ENCODE measurements around the gene GXYLT2. TPM values are rescaled to one million over a fixed set of nuclear protein-coding genes. Genes with fewer than 3 reads are reported as not detected.

GXYLT2 gene
- total and polyA plus RNA-seq, 10 of the 15 experiments (the other 5 are each of a cell fraction or from before 2014, with no cell fraction given) = 0.27 to 2.6 (median 0.78) TPM

- CTCF ChIA-PET = no interaction called here
- 47% methylated on average over 2 of the region's 2 CpGs for WGBS (ENCODE audit: insufficient coverage, insufficient replicate concordance, low lambda C conversion rate, missing lambda C conversion rate)
- TF ChIP-seq TARDBP (IDR thresholded peaks at IDR 0.05; ENCODE audit: borderline replicate concordance) (no peak), MYB (IDR thresholded peaks at IDR 0.05; ENCODE audit: borderline replicate concordance, low read depth, low read length) (no peak), ATF7 (IDR thresholded peaks at IDR 0.05; ENCODE audit: low read depth) (no peak), PRDM15 (CRISPR knock-in tag; IDR thresholded peaks at IDR 0.05) (no peak), ZBED1 (IDR thresholded peaks at IDR 0.05; ENCODE audit: borderline replicate concordance) (no peak), ZNF207 (IDR thresholded peaks at IDR 0.05; ENCODE audit: borderline replicate concordance) (no peak), EGR1 (IDR thresholded peaks at IDR 0.05; ENCODE audit: borderline replicate concordance in 1 of 2, low read depth in 2 of 2, low read length in 2 of 2) (no peak), GABPA (IDR thresholded peaks at IDR 0.05; ENCODE audit: low read depth) (no peak), KLF5 (IDR thresholded peaks at IDR 0.05; ENCODE audit: partially characterized antibody) (no peak), TCF12 (IDR thresholded peaks at IDR 0.05; ENCODE audit: low read depth, low read length) (no peak), CBFB (IDR thresholded peaks at IDR 0.05; ENCODE audit: low read depth) (no peak), RELA (IDR thresholded peaks at IDR 0.05; ENCODE audit: borderline replicate concordance, partially characterized antibody) (no peak), CHD1 (IDR thresholded peaks at IDR 0.05; ENCODE audit: low read depth, low read length) (no peak)
- TF ChIP-seq, protein P1, sequence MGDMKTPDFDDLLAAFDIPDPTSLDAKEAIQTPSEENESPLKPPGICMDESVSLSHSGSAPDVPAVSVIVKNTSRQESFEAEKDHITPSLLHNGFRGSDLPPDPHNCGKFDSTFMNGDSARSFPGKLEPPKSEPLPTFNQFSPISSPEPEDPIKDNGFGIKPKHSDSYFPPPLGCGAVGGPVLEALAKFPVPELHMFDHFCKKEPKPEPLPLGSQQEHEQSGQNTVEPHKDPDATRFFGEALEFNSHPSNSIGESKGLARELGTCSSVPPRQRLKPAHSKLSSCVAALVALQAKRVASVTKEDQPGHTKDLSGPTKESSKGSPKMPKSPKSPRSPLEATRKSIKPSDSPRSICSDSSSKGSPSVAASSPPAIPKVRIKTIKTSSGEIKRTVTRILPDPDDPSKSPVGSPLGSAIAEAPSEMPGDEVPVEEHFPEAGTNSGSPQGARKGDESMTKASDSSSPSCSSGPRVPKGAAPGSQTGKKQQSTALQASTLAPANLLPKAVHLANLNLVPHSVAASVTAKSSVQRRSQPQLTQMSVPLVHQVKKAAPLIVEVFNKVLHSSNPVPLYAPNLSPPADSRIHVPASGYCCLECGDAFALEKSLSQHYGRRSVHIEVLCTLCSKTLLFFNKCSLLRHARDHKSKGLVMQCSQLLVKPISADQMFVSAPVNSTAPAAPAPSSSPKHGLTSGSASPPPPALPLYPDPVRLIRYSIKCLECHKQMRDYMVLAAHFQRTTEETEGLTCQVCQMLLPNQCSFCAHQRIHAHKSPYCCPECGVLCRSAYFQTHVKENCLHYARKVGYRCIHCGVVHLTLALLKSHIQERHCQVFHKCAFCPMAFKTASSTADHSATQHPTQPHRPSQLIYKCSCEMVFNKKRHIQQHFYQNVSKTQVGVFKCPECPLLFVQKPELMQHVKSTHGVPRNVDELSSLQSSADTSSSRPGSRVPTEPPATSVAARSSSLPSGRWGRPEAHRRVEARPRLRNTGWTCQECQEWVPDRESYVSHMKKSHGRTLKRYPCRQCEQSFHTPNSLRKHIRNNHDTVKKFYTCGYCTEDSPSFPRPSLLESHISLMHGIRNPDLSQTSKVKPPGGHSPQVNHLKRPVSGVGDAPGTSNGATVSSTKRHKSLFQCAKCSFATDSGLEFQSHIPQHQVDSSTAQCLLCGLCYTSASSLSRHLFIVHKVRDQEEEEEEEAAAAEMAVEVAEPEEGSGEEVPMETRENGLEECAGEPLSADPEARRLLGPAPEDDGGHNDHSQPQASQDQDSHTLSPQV (IDR thresholded peaks at IDR 0.05) = no peak
- TF ChIP-seq, protein P2, sequence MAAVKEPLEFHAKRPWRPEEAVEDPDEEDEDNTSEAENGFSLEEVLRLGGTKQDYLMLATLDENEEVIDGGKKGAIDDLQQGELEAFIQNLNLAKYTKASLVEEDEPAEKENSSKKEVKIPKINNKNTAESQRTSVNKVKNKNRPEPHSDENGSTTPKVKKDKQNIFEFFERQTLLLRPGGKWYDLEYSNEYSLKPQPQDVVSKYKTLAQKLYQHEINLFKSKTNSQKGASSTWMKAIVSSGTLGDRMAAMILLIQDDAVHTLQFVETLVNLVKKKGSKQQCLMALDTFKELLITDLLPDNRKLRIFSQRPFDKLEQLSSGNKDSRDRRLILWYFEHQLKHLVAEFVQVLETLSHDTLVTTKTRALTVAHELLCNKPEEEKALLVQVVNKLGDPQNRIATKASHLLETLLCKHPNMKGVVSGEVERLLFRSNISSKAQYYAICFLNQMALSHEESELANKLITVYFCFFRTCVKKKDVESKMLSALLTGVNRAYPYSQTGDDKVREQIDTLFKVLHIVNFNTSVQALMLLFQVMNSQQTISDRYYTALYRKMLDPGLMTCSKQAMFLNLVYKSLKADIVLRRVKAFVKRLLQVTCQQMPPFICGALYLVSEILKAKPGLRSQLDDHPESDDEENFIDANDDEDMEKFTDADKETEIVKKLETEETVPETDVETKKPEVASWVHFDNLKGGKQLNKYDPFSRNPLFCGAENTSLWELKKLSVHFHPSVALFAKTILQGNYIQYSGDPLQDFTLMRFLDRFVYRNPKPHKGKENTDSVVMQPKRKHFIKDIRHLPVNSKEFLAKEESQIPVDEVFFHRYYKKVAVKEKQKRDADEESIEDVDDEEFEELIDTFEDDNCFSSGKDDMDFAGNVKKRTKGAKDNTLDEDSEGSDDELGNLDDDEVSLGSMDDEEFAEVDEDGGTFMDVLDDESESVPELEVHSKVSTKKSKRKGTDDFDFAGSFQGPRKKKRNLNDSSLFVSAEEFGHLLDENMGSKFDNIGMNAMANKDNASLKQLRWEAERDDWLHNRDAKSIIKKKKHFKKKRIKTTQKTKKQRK (IDR thresholded peaks at IDR 0.05; ENCODE audit: low read depth, low read length) = no peak
Observed at GRCh38 chr3:72912532-72912931, 24.7 kb downstream of the GXYLT2 start.

More at GRCh38 chr3:72912532-72912931, 24.7 kb downstream of the GXYLT2 start:
- ChIA-PET POLR2A (no interaction called here), SMC1A (ENCODE audit: uncharacterized antibody, unreplicated experiment) (no interaction called here), RAD21 (ENCODE audit: unreplicated experiment) (no interaction called here)
- H3K4me3 ChIP-seq = no peak overlapping the region
- no peaks in the 10 kb centered on the region for H3K36me3 ChIP-seq (ENCODE audit: control insufficient read depth in 2 of 2, insufficient read depth in 2 of 2, low read length in 1 of 2)
- H3K9ac ChIP-seq (ENCODE audit: control insufficient read depth, insufficient read depth, low read length) = no peak overlapping the region
- no peak for FAIRE-seq
- no peaks in the 10 kb centered on the region for H3K79me2 ChIP-seq (ENCODE audit: control insufficient read depth, insufficient read depth, low read length)
- in situ Hi-C loops (cut with MboI) (no loop called here), intact Hi-C loops (cut with micrococcal nuclease; ENCODE audit: unreplicated experiment) (loop anchor here (1.0 kb wide), 1 partner anchor 19 kb away; no protein-coding TSS in a partner anchor)
- DNase-seq (ENCODE audit: low read depth, low spot score) = no peak
- H3K9me3 ChIP-seq (replicated peaks; ENCODE audit: control insufficient read depth, insufficient read depth, low read length) = no peaks in the 10 kb centered on the region
- H4K20me1 ChIP-seq (ENCODE audit: control insufficient read depth, insufficient read depth) = no peaks in the 10 kb centered on the region
- no peak overlapping the region for H3K4me2 ChIP-seq (ENCODE audit: control insufficient read depth, insufficient read depth)
- ATAC-seq = no peak
- H3K4me1 ChIP-seq (ENCODE audit: control insufficient read depth, insufficient read depth, low read length) = no peaks in the 10 kb centered on the region
- no peaks in the 10 kb centered on the region; a peak in 2 of 4 replicates for H3K27me3 ChIP-seq (replicated peaks in 1 of 2; ENCODE audit: control insufficient read depth in 2 of 2, insufficient read depth in 2 of 2, low read length in 1 of 2)
- H2AFZ ChIP-seq (ENCODE audit: control insufficient read depth, low read depth, low read length) = no peak overlapping the region
- BruUV-seq (replicated peaks) = no TSS peak
- no peak overlapping the region for H3K27ac ChIP-seq (ENCODE audit: control insufficient read depth, insufficient read depth)

Measured in GM12878 (cell line).